Measurements from ENCODE around the gene TOMM20. TPM values are rescaled to one million over a fixed set of nuclear protein-coding genes. Genes with fewer than 3 reads are reported as not detected.
A peak's percentile ranks its signal among the peaks of the same experiment; 100 is the strongest.

TOMM20 gene
- polyA plus RNA-seq, 6 donors from 2014 or later, result 41.0 to 47.9 (median 45.5) TPM

GRCh38 chr1:235156265-235156664 lies 27.6 kb upstream of the TOMM20 start:
- Mint-ChIP-seq H3K9me3 (no peaks in the 10 kb centered on the region), H3K27ac (no peak overlapping the region), H3K36me3 (peaks cover 8 to 16% of the 10 kb centered on the region in 2 donors), H3K27me3 (no peaks in the 10 kb centered on the region), H3K4me3 (no peak overlapping the region), H3K4me1 (peaks cover 7 to 22% (median 15%) of the 10 kb centered on the region in 3 donors)
- no peak for ATAC-seq (ENCODE audit: low read depth in 2 of 2)
- no peak for DNase-seq

GRCh38 chr1:235152235-235152634 lies 23.6 kb upstream of the TOMM20 start:
- Mint-ChIP-seq H3K9me3 (no peaks in the 10 kb centered on the region), H3K27ac (no peak overlapping the region), H3K4me1 (peaks cover 10 to 15% (median 15%) of the 10 kb centered on the region in 3 donors), H3K27me3 (no peaks in the 10 kb centered on the region), H3K36me3 (peaks cover 13 to 15% of the 10 kb centered on the region in 2 donors), H3K4me3 (no peak overlapping the region)
- ATAC-seq (ENCODE audit: low read depth in 2 of 2) (no peak), DNase-seq (no peak)

GRCh38 chr1:235151033-235151432 lies 22.4 kb upstream of the TOMM20 start:
- Mint-ChIP-seq H3K9me3 (no peaks in the 10 kb centered on the region), H3K4me1 (peaks cover 12 to 15% (median 15%) of the 10 kb centered on the region in 3 donors), H3K27me3 (no peaks in the 10 kb centered on the region), H3K27ac (peak overlapping the region in 2 of 6 donors; percentile 16 to 83), H3K36me3 (peaks cover 13 to 15% of the 10 kb centered on the region in 2 donors), H3K4me3 (no peak overlapping the region)
- no peak for DNase-seq
- no peak for ATAC-seq (ENCODE audit: low read depth in 2 of 2)

- DNase-seq (no peak), ATAC-seq (ENCODE audit: low read depth in 2 of 2) (no peak)
- Mint-ChIP-seq H3K4me1 (peaks cover 15 to 24% (median 22%) of the 10 kb centered on the region in 3 donors), H3K9me3 (no peaks in the 10 kb centered on the region), H3K36me3 (peaks cover 11 to 15% of the 10 kb centered on the region in 2 donors), H3K4me3 (no peak overlapping the region), H3K27me3 (no peaks in the 10 kb centered on the region), H3K27ac (peak overlapping the region in 1 of 6 donors; percentile 83)
These were observed 21.2 kb upstream of the TOMM20 start for GRCh38 chr1:235149824-235150223.

- Mint-ChIP-seq H3K36me3 (peaks cover 13 to 15% of the 10 kb centered on the region in 2 donors), H3K4me1 (peaks cover 15 to 25% (median 22%) of the 10 kb centered on the region in 3 donors)
- no peak for ATAC-seq (ENCODE audit: low read depth in 2 of 2)
These were observed 18.6 kb upstream of the TOMM20 start for GRCh38 chr1:235147269-235147668.

GRCh38 chr1:235145639-235146038 lies 17.0 kb upstream of the TOMM20 start:
- no peaks in the 10 kb centered on the region for H3K9me3 Mint-ChIP-seq
- H3K36me3 Mint-ChIP-seq, result peaks cover 6 to 13% of the 10 kb centered on the region in 2 donors
- DNase-seq, result no peak
- no peaks in the 10 kb centered on the region for H3K27me3 Mint-ChIP-seq
- no peak for ATAC-seq (ENCODE audit: low read depth in 2 of 2)
- H3K4me1 Mint-ChIP-seq, result peaks cover 6 to 20% (median 19%) of the 10 kb centered on the region in 3 donors
- no peak overlapping the region for H3K4me3 Mint-ChIP-seq
- H3K27ac Mint-ChIP-seq, result no peak overlapping the region

More at GRCh38 chr1:235147269-235147668, 18.6 kb upstream of the TOMM20 start:
- no peak overlapping the region for H3K27ac Mint-ChIP-seq
- no peak for DNase-seq
- no peaks in the 10 kb centered on the region for H3K9me3 Mint-ChIP-seq
- no peaks in the 10 kb centered on the region for H3K27me3 Mint-ChIP-seq
- H3K4me3 Mint-ChIP-seq, result no peak overlapping the region

- H3K27ac Mint-ChIP-seq, result no peak overlapping the region
- no peak for DNase-seq
- no peak for ATAC-seq (ENCODE audit: low read depth in 2 of 2)
- H3K27me3 Mint-ChIP-seq, result no peaks in the 10 kb centered on the region
- H3K4me1 Mint-ChIP-seq, result peaks cover 4 to 17% (median 13%) of the 10 kb centered on the region in 3 donors
- peak overlapping the region in 1 of 8 donors; percentile 1 for H3K4me3 Mint-ChIP-seq
- H3K36me3 Mint-ChIP-seq, result peaks cover 13 to 20% of the 10 kb centered on the region in 2 donors
- H3K9me3 Mint-ChIP-seq, result no peaks in the 10 kb centered on the region
These were observed 14.4 kb upstream of the TOMM20 start for GRCh38 chr1:235142991-235143390.

GRCh38 chr1:235139315-235139714 lies 10.7 kb upstream of the TOMM20 start:
- Mint-ChIP-seq H3K27ac (peak overlapping the region in 1 of 6 donors; percentile 47), H3K4me1 (peaks cover 0 to 8% (median 5%) of the 10 kb centered on the region in 3 donors), H3K4me3 (no peak overlapping the region), H3K27me3 (no peaks in the 10 kb centered on the region), H3K9me3 (no peaks in the 10 kb centered on the region), H3K36me3 (peaks cover 28 to 36% of the 10 kb centered on the region in 2 donors)
- ATAC-seq (ENCODE audit: low read depth in 2 of 2) (no peak), DNase-seq (no peak)

- H3K4me1 Mint-ChIP-seq, result peaks cover 0 to 8% (median 5%) of the 10 kb centered on the region in 3 donors
- peaks cover 27 to 36% of the 10 kb centered on the region in 2 donors for H3K36me3 Mint-ChIP-seq
- peak overlapping the region in 2 of 6 donors; percentile 24 to 29 for H3K27ac Mint-ChIP-seq
- no peak for ATAC-seq (ENCODE audit: low read depth in 2 of 2)
- H3K4me3 Mint-ChIP-seq, result no peak overlapping the region
- no peaks in the 10 kb centered on the region for H3K27me3 Mint-ChIP-seq
- no peak for DNase-seq
- H3K9me3 Mint-ChIP-seq, result no peaks in the 10 kb centered on the region
These were observed 10.2 kb upstream of the TOMM20 start for GRCh38 chr1:235138821-235139220.

GRCh38 chr1:235136111-235136510 lies 7.5 kb upstream of the TOMM20 start:
- no peak for DNase-seq
- H3K9me3 Mint-ChIP-seq, result no peaks in the 10 kb centered on the region
- no peak for ATAC-seq (ENCODE audit: low read depth in 2 of 2)
- H3K27ac Mint-ChIP-seq, result peak overlapping the region in 2 of 6 donors; percentile 11 to 67
- H3K36me3 Mint-ChIP-seq, result peaks cover 22 to 36% of the 10 kb centered on the region in 2 donors
- H3K4me3 Mint-ChIP-seq, result no peak overlapping the region
- no peaks in the 10 kb centered on the region for H3K27me3 Mint-ChIP-seq
- peaks cover 0 to 8% (median 5%) of the 10 kb centered on the region in 3 donors for H3K4me1 Mint-ChIP-seq

GRCh38 chr1:235134171-235134570 lies 5.5 kb upstream of the TOMM20 start:
- Mint-ChIP-seq H3K36me3 (peaks cover 22 to 31% of the 10 kb centered on the region in 2 donors), H3K4me3 (peak overlapping the region in 1 of 8 donors; percentile 29), H3K27ac (peak overlapping the region in 1 of 6 donors; percentile 47), H3K9me3 (no peaks in the 10 kb centered on the region), H3K27me3 (no peaks in the 10 kb centered on the region), H3K4me1 (peaks cover under 1 to 8% (median 2%) of the 10 kb centered on the region in 3 donors)
- ATAC-seq (ENCODE audit: low read depth in 2 of 2) (no peak), DNase-seq (no peak)

GRCh38 chr1:235133086-235133485 lies 4.4 kb upstream of the TOMM20 start:
- Mint-ChIP-seq H3K27ac (peak overlapping the region in 3 of 6 donors; percentile 18 to 77 (median 46)), H3K4me1 (peaks cover 4 to 10% (median 9%) of the 10 kb centered on the region in 3 donors), H3K36me3 (peaks cover 15 to 23% of the 10 kb centered on the region in 2 donors), H3K4me3 (no peak overlapping the region), H3K27me3 (no peaks in the 10 kb centered on the region), H3K9me3 (no peaks in the 10 kb centered on the region)
- ATAC-seq (ENCODE audit: low read depth in 2 of 2) (no peak), DNase-seq (no peak)

- ATAC-seq (ENCODE audit: low read depth in 2 of 2) (no peak), DNase-seq (no peak)
- Mint-ChIP-seq H3K27ac (peak overlapping the region in 3 of 6 donors; percentile 18 to 95 (median 63)), H3K4me3 (peak overlapping the region in 1 of 8 donors; percentile 73), H3K4me1 (peaks cover 12 to 21% (median 20%) of the 10 kb centered on the region in 3 donors), H3K36me3 (peaks cover 9 to 13% of the 10 kb centered on the region in 2 donors), H3K27me3 (no peaks in the 10 kb centered on the region), H3K9me3 (no peaks in the 10 kb centered on the region)
These were observed 3.3 kb upstream of the TOMM20 start for GRCh38 chr1:235131961-235132360.

- no peaks in the 10 kb centered on the region for H3K9me3 Mint-ChIP-seq
- peak overlapping the region in 2 of 8 donors; percentile 20 to 98 for H3K4me3 Mint-ChIP-seq
These were observed 2.2 kb upstream of the TOMM20 start for GRCh38 chr1:235130766-235131270.

More at GRCh38 chr1:235130766-235131270, 2.2 kb upstream of the TOMM20 start:
- Mint-ChIP-seq H3K4me1 (peaks cover 16 to 32% (median 31%) of the 10 kb centered on the region in 3 donors), H3K36me3 (peaks cover 0 to 2% of the 10 kb centered on the region in 2 donors), H3K27me3 (no peaks in the 10 kb centered on the region), H3K27ac (peak overlapping the region in 4 of 6 donors; percentile 43 to 95 (median 59))
- ATAC-seq (ENCODE audit: low read depth in 2 of 2) (no peak), DNase-seq (no peak)

All from naive B cell (primary cell).